GM12892 (cell line): ENCODE measurements around the gene MINDY4.

ENCODE experiments used
- POLR2AphosphoS5 ChIP-seq: IDR thresholded peaks from 2 replicates; pipeline ENCODE4 v1.6.1; 2011; ENCODE audit warnings: low read depth, low read length, control low read depth
- TAF1 ChIP-seq: IDR thresholded peaks from 2 replicates; pipeline ENCODE4 v1.6.1; 2011; ENCODE audit warnings: low read depth, mild to moderate bottlenecking, control low read depth, low read length, borderline replicate concordance

- TF ChIP-seq POLR2AphosphoS5 (no peak), TAF1 (no peak)
Observed at GRCh38 chr7:30732606-30733005, 38.6 kb upstream of the MINDY4 start.
